Measurements from ENCODE around the gene MUC22.

DNA sequence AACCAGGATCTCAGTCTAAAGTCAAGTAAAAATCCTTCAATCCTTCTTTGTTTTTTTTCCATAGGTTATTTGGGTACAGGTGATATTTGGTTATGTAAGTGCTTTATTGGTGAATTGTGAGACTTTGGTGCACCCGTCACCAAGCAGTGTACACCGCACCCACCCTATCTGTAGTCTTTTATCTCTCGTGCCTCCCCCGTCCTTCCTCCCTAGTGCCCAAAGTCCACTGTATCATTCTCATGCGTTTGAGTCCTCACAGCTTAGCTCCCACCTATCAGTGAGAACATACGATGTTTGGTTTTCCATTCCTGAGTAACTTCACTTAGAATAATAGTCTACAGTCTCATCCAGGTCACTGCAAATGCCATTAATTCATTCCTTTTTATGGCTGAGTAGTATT lies 879 bp downstream of the MUC22 start:
- TF ChIP-seq, protein P1, sequence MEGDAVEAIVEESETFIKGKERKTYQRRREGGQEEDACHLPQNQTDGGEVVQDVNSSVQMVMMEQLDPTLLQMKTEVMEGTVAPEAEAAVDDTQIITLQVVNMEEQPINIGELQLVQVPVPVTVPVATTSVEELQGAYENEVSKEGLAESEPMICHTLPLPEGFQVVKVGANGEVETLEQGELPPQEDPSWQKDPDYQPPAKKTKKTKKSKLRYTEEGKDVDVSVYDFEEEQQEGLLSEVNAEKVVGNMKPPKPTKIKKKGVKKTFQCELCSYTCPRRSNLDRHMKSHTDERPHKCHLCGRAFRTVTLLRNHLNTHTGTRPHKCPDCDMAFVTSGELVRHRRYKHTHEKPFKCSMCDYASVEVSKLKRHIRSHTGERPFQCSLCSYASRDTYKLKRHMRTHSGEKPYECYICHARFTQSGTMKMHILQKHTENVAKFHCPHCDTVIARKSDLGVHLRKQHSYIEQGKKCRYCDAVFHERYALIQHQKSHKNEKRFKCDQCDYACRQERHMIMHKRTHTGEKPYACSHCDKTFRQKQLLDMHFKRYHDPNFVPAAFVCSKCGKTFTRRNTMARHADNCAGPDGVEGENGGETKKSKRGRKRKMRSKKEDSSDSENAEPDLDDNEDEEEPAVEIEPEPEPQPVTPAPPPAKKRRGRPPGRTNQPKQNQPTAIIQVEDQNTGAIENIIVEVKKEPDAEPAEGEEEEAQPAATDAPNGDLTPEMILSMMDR (conservative IDR thresholded peaks at IDR 0.05; ENCODE audit: low read depth, low read length) = no peak
- no peak for TF ChIP-seq EZH2phosphoT487 (IDR thresholded peaks at IDR 0.05; ENCODE audit: borderline replicate concordance, low read length)
